HepG2 (cell line): ENCODE measurements around the gene CCNL1. TPM values are rescaled to one million over a fixed set of nuclear protein-coding genes. Genes with fewer than 3 reads are reported as not detected.
A peak's percentile ranks its signal among the peaks of the same experiment; 100 is the strongest.

Experiments
- CBX2 ChIP-seq, 2 experiments: fragments of 200-600 bp in 1 of 2; sonication (generic); formaldehyde crosslinking in 1 of 2; IDR thresholded peaks; 2 replicates each; pipeline versions ENCODE4 v1.7.0 to v1.8.1; 2018 to 2022; ENCODE audit warnings: low read depth in 2 of 2, low read length in 1 of 2, mild to moderate bottlenecking in 1 of 2, missing genetic modification reagents in 1 of 2
- HMGA1 ChIP-seq: sonication (generic); formaldehyde crosslinking; conservative IDR thresholded peaks from 2 replicates; pipeline ENCODE4 v1.4.0; 2020; ENCODE audit warnings: missing genetic modification reagents
- KDM3A ChIP-seq: IDR thresholded peaks from 2 replicates; pipeline ENCODE4 v1.6.1; 2018; ENCODE audit warnings: low read depth, missing compliant biosample characterization
- KDM5B ChIP-seq: sonication (generic); formaldehyde crosslinking; IDR thresholded peaks from 2 replicates; pipeline ENCODE4 v1.4.0; 2020; ENCODE audit warnings: missing genetic modification reagents, mild to moderate bottlenecking, borderline replicate concordance
- LCORL ChIP-seq, 2 experiments: fragments of 450-650 bp in 1 of 2; sonication (generic) in 1 of 2; formaldehyde crosslinking in 1 of 2; IDR thresholded peaks; 2 replicates each; pipeline versions ENCODE4 v1.5.0 to v1.6.1; 2017 to 2020; ENCODE audit warnings: antibody characterized with exemption in 1 of 2, missing genetic modification reagents in 1 of 2
- NCOA1 ChIP-seq: sonication (generic); formaldehyde crosslinking; IDR thresholded peaks from 2 replicates; pipeline ENCODE4 v1.9.0; 2021; ENCODE audit warnings: missing genetic modification reagents
- NR2C2 ChIP-seq: sonication (generic); formaldehyde crosslinking; IDR thresholded peaks from 2 replicates; pipeline ENCODE4 v1.4.0; 2020; ENCODE audit warnings: missing genetic modification reagents, mild to moderate bottlenecking, moderate library complexity, borderline replicate concordance
- PCBP2 ChIP-seq: fragments of 200-400 bp; formaldehyde crosslinking; optimal IDR thresholded peaks from 2 replicates; pipeline ENCODE3; 2018; ENCODE audit warnings: low read length, low read depth; ENCODE audit not compliant: poor library complexity, severe bottlenecking
- POLR2G ChIP-seq: fragments of 200-400 bp; formaldehyde crosslinking; IDR thresholded peaks from 2 replicates; pipeline ENCODE4 v1.6.1; 2018; ENCODE audit warnings: mild to moderate bottlenecking, low read depth, low read length, moderate library complexity
- PPARG ChIP-seq: conservative IDR thresholded peaks from 2 replicates; pipeline ENCODE4 v1.6.1; 2016; ENCODE audit warnings: missing biosample characterization, missing genetic modification reagents
- PTBP1 ChIP-seq: fragments of 200-400 bp; formaldehyde crosslinking; IDR thresholded peaks from 2 replicates; pipeline ENCODE4 v1.6.1; 2018; ENCODE audit warnings: low read length, low read depth; ENCODE audit not compliant: poor library complexity, severe bottlenecking
- SIX1 ChIP-seq: sonication (generic); formaldehyde crosslinking; IDR thresholded peaks from 2 replicates; pipeline ENCODE4 v1.4.0; 2020; ENCODE audit warnings: missing genetic modification reagents, borderline replicate concordance
- SMARCE1 ChIP-seq: fragments of 450-650 bp; IDR thresholded peaks from 2 replicates; pipeline ENCODE4 v1.6.1; 2017; ENCODE audit warnings: borderline replicate concordance
- ZNF20 ChIP-seq: sonication (generic); formaldehyde crosslinking; IDR thresholded peaks from 2 replicates; pipeline ENCODE4 v1.4.0; 2020; ENCODE audit warnings: mild to moderate bottlenecking, moderate library complexity, missing genetic modification reagents
- ZNF205 ChIP-seq: IDR thresholded peaks from 2 replicates; pipeline ENCODE4 v1.6.1; 2018; ENCODE audit warnings: missing biosample characterization, missing genetic modification reagents
- ZNF232 ChIP-seq: sonication (generic); formaldehyde crosslinking; IDR thresholded peaks from 2 replicates; pipeline ENCODE4 v1.4.0; 2020; ENCODE audit warnings: missing genetic modification reagents, borderline replicate concordance
- ZNF501 ChIP-seq: sonication (generic); formaldehyde crosslinking; IDR thresholded peaks from 2 replicates; pipeline ENCODE4 v1.5.1; 2020; ENCODE audit warnings: mild to moderate bottlenecking, moderate library complexity, missing genetic modification reagents
- ZNF567 ChIP-seq: sonication (generic); formaldehyde crosslinking; IDR thresholded peaks from 2 replicates; pipeline ENCODE4 v1.8.1; 2023; ENCODE audit warnings: mild to moderate bottlenecking, missing genetic modification reagents, borderline replicate concordance
- ZNF780A ChIP-seq: sonication (generic); formaldehyde crosslinking; IDR thresholded peaks from 2 replicates; pipeline ENCODE4 v1.8.0; 2022; ENCODE audit warnings: mild to moderate bottlenecking, missing genetic modification reagents, moderate library complexity
- polyA plus RNA-seq, 8 experiments: library from polyadenylated mRNA; depleted of rRNA in 3 of 8; stranded (reverse) in 7 of 8; unstranded in 1 of 8; fragments of >200 nt; fragmentation: Illumina TruSeq in 4 of 8; extraction: Trizol in 4 of 8; gene quantifications; 2 replicates each; pipeline versions ENCODE4 v1.2.1 to v1.2.3, GENCODE V29; 2011 to 2016; ENCODE audit warnings: low read depth in 4 of 8, missing spikeins in 1 of 8, mixed read lengths in 1 of 8; ENCODE audit not compliant: insufficient read depth in 1 of 8
- total RNA-seq, 5 experiments: library from RNA; depleted of rRNA; stranded (reverse); fragments of >200 nt; fragmentation: Illumina TruSeq; extraction: Trizol; gene quantifications; 2 replicates each; pipeline ENCODE4 v1.2.3, GENCODE V29; 2016; ENCODE audit warnings: low read depth in 1 of 5
- TF ChIP-seq, protein P1 (sequence below): sonication (generic); formaldehyde crosslinking; IDR thresholded peaks from 2 replicates; pipeline ENCODE4 v1.4.0; 2020; ENCODE audit warnings: mild to moderate bottlenecking, missing genetic modification reagents
- TF ChIP-seq, protein P2 (sequence below): sonication (generic); formaldehyde crosslinking; IDR thresholded peaks from 2 replicates; pipeline ENCODE4 v1.9.0; 2021; ENCODE audit warnings: missing genetic modification reagents, mild to moderate bottlenecking, borderline replicate concordance
- TF ChIP-seq, protein P3 (sequence below): sonication (generic); formaldehyde crosslinking; IDR thresholded peaks from 2 replicates; pipeline ENCODE4 v1.5.0; 2020; ENCODE audit warnings: mild to moderate bottlenecking, missing genetic modification reagents
- TF ChIP-seq, protein P4 (sequence below): sonication (generic); formaldehyde crosslinking; IDR thresholded peaks from 2 replicates; pipeline ENCODE4 v1.5.0; 2020; ENCODE audit warnings: mild to moderate bottlenecking, missing genetic modification reagents

Gene CCNL1
- total and polyA plus RNA-seq, 2 of the 13 experiments (the other 11 are each of a cell fraction or from before 2014, with no cell fraction given): 151 to 303 TPM

DNA sequence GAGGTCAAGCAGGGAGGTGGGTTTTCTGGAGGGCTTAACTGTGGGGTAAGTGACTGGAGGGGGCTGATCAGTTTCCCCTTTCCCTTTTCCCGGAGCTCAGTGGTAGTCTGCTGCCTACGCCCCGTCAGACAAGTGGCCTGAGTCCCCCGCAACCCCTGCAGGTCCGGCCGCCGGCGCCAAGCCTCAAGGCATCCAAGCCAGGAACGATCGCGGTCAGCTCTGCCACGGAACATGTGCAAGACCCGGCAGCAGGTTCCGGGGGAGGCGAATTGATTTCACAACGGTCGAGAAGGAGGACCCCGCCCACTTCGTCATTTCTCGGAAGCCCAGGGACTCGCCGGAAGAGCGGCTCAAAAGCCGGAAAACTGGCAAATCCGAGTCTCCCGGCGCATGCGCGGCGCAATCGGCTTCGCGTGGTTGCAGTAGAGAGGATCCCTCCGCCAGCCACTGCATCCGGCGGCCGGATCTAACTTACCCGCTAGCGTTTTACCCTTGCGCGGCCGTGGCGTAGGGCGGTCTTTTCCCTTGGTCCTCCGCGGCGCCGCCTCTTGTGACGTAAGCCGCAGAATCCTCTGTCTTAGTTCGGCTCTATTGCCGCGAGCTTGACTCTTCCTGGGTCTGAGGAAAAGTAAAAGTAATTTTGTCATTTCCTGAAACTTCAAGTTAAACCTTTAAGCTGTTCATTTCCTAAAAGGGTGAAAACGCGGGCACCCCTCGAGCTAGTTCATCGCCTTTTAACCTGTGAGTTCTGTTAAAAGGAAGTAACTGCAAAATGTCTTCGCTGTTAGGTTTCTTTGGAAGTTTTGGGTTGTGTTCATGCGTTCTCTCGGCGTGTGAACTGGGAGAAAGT lies 14.9 kb upstream of the CCNL1 start (continued):
- TF ChIP-seq PTBP1: peak; percentile 66
- TF ChIP-seq CBX2 (IDR thresholded peaks at IDR 0.05; ENCODE audit: low read depth, low read length): no peak
- TF ChIP-seq CBX2 (CRISPR knock-in tag; IDR thresholded peaks at IDR 0.05; ENCODE audit: low read depth): no peak
- TF ChIP-seq SIX1 (CRISPR knock-in tag): peak; percentile 57; the same call in 1 of the 2 replicates
- TF ChIP-seq POLR2G: peak; percentile 97
- TF ChIP-seq, protein P1, sequence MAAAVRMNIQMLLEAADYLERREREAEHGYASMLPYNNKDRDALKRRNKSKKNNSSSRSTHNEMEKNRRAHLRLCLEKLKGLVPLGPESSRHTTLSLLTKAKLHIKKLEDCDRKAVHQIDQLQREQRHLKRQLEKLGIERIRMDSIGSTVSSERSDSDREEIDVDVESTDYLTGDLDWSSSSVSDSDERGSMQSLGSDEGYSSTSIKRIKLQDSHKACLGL: peak; percentile 97
- peak; percentile 97; the same call in 1 of the 2 replicates for TF ChIP-seq ZNF232
- peak; percentile 93; the same call in 1 of the 2 replicates for TF ChIP-seq ZNF20 (CRISPR knock-in tag)
- peak; percentile 97 for TF ChIP-seq ZNF501 (CRISPR knock-in tag)
- TF ChIP-seq ZNF205 (CRISPR knock-in tag): peak; percentile 84
- TF ChIP-seq NCOA1 (CRISPR knock-in tag): no peak; the same call in 1 of the 2 replicates
- TF ChIP-seq KDM5B (CRISPR knock-in tag): peak; percentile 98
- no peak for TF ChIP-seq SMARCE1
- peak; percentile 96 for TF ChIP-seq ZNF780A (CRISPR knock-in tag)
- 0 out of 2 replicates have a peak, but pooled peaks have one; percentile 23 for TF ChIP-seq LCORL (IDR thresholded peaks at IDR 0.05)
- TF ChIP-seq LCORL (CRISPR knock-in tag; IDR thresholded peaks at IDR 0.05): peak; percentile 66; the same call in 1 of the 2 replicates
- peak; percentile 92 for TF ChIP-seq KDM3A
- TF ChIP-seq ZNF567 (CRISPR knock-in tag): 0 out of 2 replicates have a peak, but pooled peaks have one; percentile 44
- peak; percentile 83 for TF ChIP-seq PPARG (CRISPR knock-in tag)
- TF ChIP-seq, protein P2, sequence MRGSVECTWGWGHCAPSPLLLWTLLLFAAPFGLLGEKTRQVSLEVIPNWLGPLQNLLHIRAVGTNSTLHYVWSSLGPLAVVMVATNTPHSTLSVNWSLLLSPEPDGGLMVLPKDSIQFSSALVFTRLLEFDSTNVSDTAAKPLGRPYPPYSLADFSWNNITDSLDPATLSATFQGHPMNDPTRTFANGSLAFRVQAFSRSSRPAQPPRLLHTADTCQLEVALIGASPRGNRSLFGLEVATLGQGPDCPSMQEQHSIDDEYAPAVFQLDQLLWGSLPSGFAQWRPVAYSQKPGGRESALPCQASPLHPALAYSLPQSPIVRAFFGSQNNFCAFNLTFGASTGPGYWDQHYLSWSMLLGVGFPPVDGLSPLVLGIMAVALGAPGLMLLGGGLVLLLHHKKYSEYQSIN (CRISPR knock-in tag): no peak
- TF ChIP-seq, protein P3, sequence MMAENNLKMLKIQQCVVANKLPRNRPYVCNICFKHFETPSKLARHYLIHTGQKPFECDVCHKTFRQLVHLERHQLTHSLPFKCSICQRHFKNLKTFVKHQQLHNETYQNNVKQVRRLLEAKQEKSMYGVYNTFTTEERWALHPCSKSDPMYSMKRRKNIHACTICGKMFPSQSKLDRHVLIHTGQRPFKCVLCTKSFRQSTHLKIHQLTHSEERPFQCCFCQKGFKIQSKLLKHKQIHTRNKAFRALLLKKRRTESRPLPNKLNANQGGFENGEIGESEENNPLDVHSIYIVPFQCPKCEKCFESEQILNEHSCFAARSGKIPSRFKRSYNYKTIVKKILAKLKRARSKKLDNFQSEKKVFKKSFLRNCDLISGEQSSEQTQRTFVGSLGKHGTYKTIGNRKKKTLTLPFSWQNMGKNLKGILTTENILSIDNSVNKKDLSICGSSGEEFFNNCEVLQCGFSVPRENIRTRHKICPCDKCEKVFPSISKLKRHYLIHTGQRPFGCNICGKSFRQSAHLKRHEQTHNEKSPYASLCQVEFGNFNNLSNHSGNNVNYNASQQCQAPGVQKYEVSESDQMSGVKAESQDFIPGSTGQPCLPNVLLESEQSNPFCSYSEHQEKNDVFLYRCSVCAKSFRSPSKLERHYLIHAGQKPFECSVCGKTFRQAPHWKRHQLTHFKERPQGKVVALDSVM (CRISPR knock-in tag): peak; percentile 67; the same call in 1 of the 2 replicates
- TF ChIP-seq HMGA1 (CRISPR knock-in tag): no peak
- TF ChIP-seq, protein P4, sequence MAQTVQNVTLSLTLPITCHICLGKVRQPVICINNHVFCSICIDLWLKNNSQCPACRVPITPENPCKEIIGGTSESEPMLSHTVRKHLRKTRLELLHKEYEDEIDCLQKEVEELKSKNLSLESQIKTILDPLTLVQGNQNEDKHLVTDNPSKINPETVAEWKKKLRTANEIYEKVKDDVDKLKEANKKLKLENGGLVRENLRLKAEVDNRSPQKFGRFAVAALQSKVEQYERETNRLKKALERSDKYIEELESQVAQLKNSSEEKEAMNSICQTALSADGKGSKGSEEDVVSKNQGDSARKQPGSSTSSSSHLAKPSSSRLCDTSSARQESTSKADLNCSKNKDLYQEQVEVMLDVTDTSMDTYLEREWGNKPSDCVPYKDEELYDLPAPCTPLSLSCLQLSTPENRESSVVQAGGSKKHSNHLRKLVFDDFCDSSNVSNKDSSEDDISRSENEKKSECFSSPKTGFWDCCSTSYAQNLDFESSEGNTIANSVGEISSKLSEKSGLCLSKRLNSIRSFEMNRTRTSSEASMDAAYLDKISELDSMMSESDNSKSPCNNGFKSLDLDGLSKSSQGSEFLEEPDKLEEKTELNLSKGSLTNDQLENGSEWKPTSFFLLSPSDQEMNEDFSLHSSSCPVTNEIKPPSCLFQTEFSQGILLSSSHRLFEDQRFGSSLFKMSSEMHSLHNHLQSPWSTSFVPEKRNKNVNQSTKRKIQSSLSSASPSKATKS: no peak; the same call in 1 of the 2 replicates
- peak; percentile 87 for TF ChIP-seq NR2C2
- no peak for TF ChIP-seq PCBP2
